A549 (cell line): ENCODE measurements around the gene DUOX1. TPM values are rescaled to one million over a fixed set of nuclear protein-coding genes. Genes with fewer than 3 reads are reported as not detected.

Experiments used
- ATAC-seq, 2 experiments: fragments of 200-7000 bp in 1 of 2; fragments of >200 bp in 1 of 2; cut with Nextera tagmentation in 1 of 2; cut with Tn5 transposase in 1 of 2; 3 replicates each; pipeline versions ENCODE4 v1.8.0 to v1.9.1; 2018 to 2020; ENCODE audit warnings: mild to moderate bottlenecking in 1 of 2, moderate library complexity in 1 of 2
- CTCF ChIA-PET: fragments of 300-600 bp; sonication (Branson Sonifier 250); formaldehyde crosslinking; extraction: SDS; loops from one replicate; lab custom pipeline; 2021; ENCODE audit warnings: antibody characterized with exemption, inconsistent platforms; lab: Yijun Ruan, JAX
- POLR2A ChIA-PET: fragments of 350-600 bp; formaldehyde crosslinking; extraction: SDS; loops from one replicate; lab custom pipeline; 2021; ENCODE audit warnings: antibody characterized with exemption, inconsistent platforms; lab: Yijun Ruan, JAX
- DNase-seq, 2 experiments: peaks; one replicate each; pipeline versions ENCODE4 v3.0.0 to v3.0.0-alpha.2; 2011 to 2016; ENCODE audit warnings: low read depth in 1 of 2, low spot score in 1 of 2
- FAIRE-seq: peaks from 2 replicates; lab custom pipeline; 2011; peaks lifted over from hg19 to GRCh38; lab: Jason Lieb, UNC
- H3K27ac ChIP-seq, 2 experiments: fragments of >200 bp; sonication (Bioruptor Twin); formaldehyde crosslinking; 3 replicates each; pipeline ENCODE4 v1.5.1; 2016 to 2017
- H3K4me1 ChIP-seq: fragments of >200 bp; sonication (Bioruptor Twin); formaldehyde crosslinking; 3 replicates; pipeline ENCODE4 v1.6.1; 2016
- H3K4me2 ChIP-seq: fragments of >200 bp; sonication (Bioruptor Twin); formaldehyde crosslinking; 3 replicates; pipeline ENCODE4 v1.6.1; 2016
- H3K4me3 ChIP-seq: fragments of >200 bp; sonication (Bioruptor Twin); formaldehyde crosslinking; 3 replicates; pipeline ENCODE4 v1.5.1; 2016
- H3K9me3 ChIP-seq: fragments of >200 bp; sonication (Bioruptor Twin); formaldehyde crosslinking; 3 replicates; pipeline ENCODE4 v1.6.1; 2016
- BHLHE40 ChIP-seq: IDR thresholded peaks from 2 replicates; pipeline ENCODE4 v1.6.1; 2012; ENCODE audit warnings: low read depth, low read length, inconsistent platforms
- CBX2 ChIP-seq: fragments of 200-600 bp; sonication (generic); IDR thresholded peaks from 2 replicates; pipeline ENCODE4 v1.6.1; 2016; ENCODE audit warnings: low read depth, mild to moderate bottlenecking, borderline replicate concordance
- FOSB ChIP-seq: fragments of 250-450 bp; sonication (Bioruptor Pico); IDR thresholded peaks from 2 replicates; pipeline ENCODE4 v1.5.0; 2020; ENCODE audit warnings: mild to moderate bottlenecking, moderate library complexity
- GATA3 ChIP-seq: IDR thresholded peaks from 2 replicates; pipeline ENCODE4 v1.6.1; 2012; ENCODE audit warnings: borderline replicate concordance
- HDAC2 ChIP-seq: fragments of 200-600 bp; sonication (generic); IDR thresholded peaks from 2 replicates; pipeline ENCODE4 v1.6.1; 2016
- HOXA7 ChIP-seq: fragments of 250-450 bp; sonication (Bioruptor Pico); IDR thresholded peaks from 2 replicates; pipeline ENCODE4 v1.5.0; 2020; ENCODE audit warnings: mild to moderate bottlenecking, moderate library complexity
- JUN ChIP-seq, 2 experiments: fragments of >200 bp; sonication (Bioruptor Twin); formaldehyde crosslinking; IDR thresholded peaks; 2 replicates in 1 of 2; 3 replicates in 1 of 2; pipeline ENCODE4 v1.6.1; 2016 to 2017
- KDM1A ChIP-seq: fragments of 200-600 bp; sonication (generic); IDR thresholded peaks from 2 replicates; pipeline ENCODE4 v1.6.1; 2016; ENCODE audit warnings: low read depth, mild to moderate bottlenecking
- KDM5A ChIP-seq: fragments of 200-600 bp; sonication (generic); IDR thresholded peaks from 2 replicates; pipeline ENCODE4 v1.6.1; 2016; ENCODE audit warnings: antibody characterized with exemption, mild to moderate bottlenecking
- MYC ChIP-seq: IDR thresholded peaks from 2 replicates; pipeline ENCODE4 v1.6.1; 2012; ENCODE audit warnings: mild to moderate bottlenecking, inconsistent platforms, low read length, improper control_type of control experiment, borderline replicate concordance
- NFE2L2 ChIP-seq: fragments of 150-350 bp; conservative IDR thresholded peaks from 2 replicates; pipeline ENCODE4 v1.6.1; 2014; ENCODE audit warnings: low read length
- NPAS2 ChIP-seq: fragments of 250-450 bp; sonication (Bioruptor Pico); IDR thresholded peaks from 2 replicates; pipeline ENCODE4 v1.8.0; 2022; ENCODE audit warnings: mild to moderate bottlenecking, moderate library complexity, borderline replicate concordance
- RAD21 ChIP-seq, 2 experiments: fragments of >200 bp in 1 of 2; sonication (Bioruptor Twin) in 1 of 2; formaldehyde crosslinking in 1 of 2; IDR thresholded peaks in 1 of 2; conservative IDR thresholded peaks in 1 of 2; 2 replicates in 1 of 2; 3 replicates in 1 of 2; pipeline ENCODE4 v1.6.1; 2012 to 2018; ENCODE audit warnings: inconsistent platforms in 1 of 2
- RFX5 ChIP-seq: fragments of 450-650 bp; IDR thresholded peaks from 2 replicates; pipeline ENCODE4 v1.7.1; 2014; ENCODE audit warnings: antibody characterized with exemption, mild to moderate bottlenecking, moderate library complexity
- SMC3 ChIP-seq: fragments of >200 bp; sonication (Bioruptor Twin); formaldehyde crosslinking; IDR thresholded peaks from 3 replicates; pipeline ENCODE4 v1.6.1; 2018; ENCODE audit warnings: inconsistent platforms
- TFCP2L1 ChIP-seq: fragments of 250-450 bp; sonication (Bioruptor Pico); IDR thresholded peaks from 2 replicates; pipeline ENCODE4 v1.5.0; 2021; ENCODE audit warnings: mild to moderate bottlenecking
- ZC3H11A ChIP-seq: fragments of 450-650 bp; IDR thresholded peaks from 2 replicates; pipeline ENCODE4 v1.6.1; 2014; ENCODE audit warnings: antibody characterized with exemption, mild to moderate bottlenecking
- ZFP36 ChIP-seq: fragments of 450-650 bp; IDR thresholded peaks from 2 replicates; pipeline ENCODE4 v1.6.1; 2014; ENCODE audit warnings: borderline replicate concordance; ENCODE audit not compliant: partially characterized antibody
- ZNF302 ChIP-seq: fragments of 250-450 bp; sonication (Bioruptor Pico); IDR thresholded peaks from 2 replicates; pipeline ENCODE4 v1.9.0; 2021; ENCODE audit warnings: inconsistent platforms, mild to moderate bottlenecking, moderate library complexity
- ZSCAN20 ChIP-seq: fragments of 250-450 bp; sonication (Bioruptor Pico); IDR thresholded peaks from 2 replicates; pipeline ENCODE4 v1.8.0; 2022; ENCODE audit warnings: mild to moderate bottlenecking, moderate library complexity
- WGBS: methylation state at CpG from one replicate; pipeline ENCODE4 v1.1.6; 2017; ENCODE audit errors: missing lambda C conversion rate; 5-methylcytosine and 5-hydroxymethylcytosine counted together
- polyA plus RNA-seq, 4 experiments: library from polyadenylated mRNA; depleted of rRNA in 3 of 4; stranded (reverse); fragments of >200 nt; fragmentation: RNase III in 1 of 4; extraction: RNeasy Plus Mini Kit Qiagen cat#74134 plus additional on column Dnase treatment in 1 of 4; gene quantifications; 2 replicates in 3 of 4; 3 replicates in 1 of 4; pipeline ENCODE4 v1.2.3, GENCODE V29; 2011 to 2017
- TF ChIP-seq, protein P1 (sequence below): IDR thresholded peaks from 2 replicates; pipeline ENCODE4 v1.6.1; 2012
- TF ChIP-seq, protein P2 (sequence below): fragments of 250-450 bp; sonication (Bioruptor Pico); IDR thresholded peaks from 2 replicates; pipeline ENCODE4 v1.5.0; 2020; ENCODE audit warnings: low read depth, mild to moderate bottlenecking, moderate library complexity
- TF ChIP-seq, protein P3 (sequence below): fragments of 200-600 bp; sonication (generic); IDR thresholded peaks from 2 replicates; pipeline ENCODE4 v1.6.1; 2016; ENCODE audit warnings: antibody characterized with exemption, mild to moderate bottlenecking, moderate library complexity
- TF ChIP-seq, protein P4 (sequence below): fragments of >200 bp; sonication (Bioruptor Twin); formaldehyde crosslinking; IDR thresholded peaks from 3 replicates; pipeline ENCODE4 v1.5.1; 2016

DUOX1 gene
- polyA plus RNA-seq, 2 of the 4 experiments (the other 2 are of a cell fraction): not detected

DNA sequence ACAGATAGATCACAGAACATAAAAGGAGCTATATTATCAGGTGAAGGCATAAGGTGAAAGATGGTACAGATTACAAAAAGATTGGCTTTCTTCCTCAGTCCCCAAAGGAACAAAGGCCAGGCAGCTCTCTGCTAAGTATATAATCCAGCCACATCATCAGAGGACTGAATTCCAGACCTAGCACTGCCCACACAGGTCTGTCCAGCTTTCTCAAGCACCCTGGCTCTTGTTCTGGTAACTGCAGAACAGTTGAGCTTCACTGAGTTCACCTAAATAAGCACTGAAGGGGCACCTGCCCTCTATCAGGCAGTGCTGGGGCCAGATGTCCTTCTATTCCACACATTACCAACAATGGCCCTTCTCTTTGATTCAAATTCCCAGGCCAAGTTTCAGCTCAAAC lies 6.4 kb upstream of the DUOX1 start:
- POLR2A ChIA-PET: no interaction called here
- DNase-seq (no peak), ATAC-seq (no peak), FAIRE-seq (no peak)
- Histone ChIP-seq H3K4me1 (peaks cover 13% of the 10 kb centered on the region), H3K4me3 (no peak overlapping the region), H3K27ac (no peak overlapping the region), H3K9me3 (no peaks in the 10 kb centered on the region), H3K4me2 (no peak overlapping the region)
- CTCF ChIA-PET: interaction anchor here (0.5 to 1.9 kb wide), 5 partner anchors 14 to 358 kb away, joined by 3 to 9 read pairs (median 4); no protein-coding TSS in a partner anchor
- no peak for TF ChIP-seq ZSCAN20 (CRISPR knock-in tag)
- no peak for TF ChIP-seq GATA3
- TF ChIP-seq ZC3H11A: no peak
- no peak for TF ChIP-seq ZNF302 (CRISPR knock-in tag)
- TF ChIP-seq RFX5: no peak
- TF ChIP-seq ZFP36: no peak
- TF ChIP-seq NFE2L2: no peak
- no peak for TF ChIP-seq KDM5A
- TF ChIP-seq, protein P1, sequence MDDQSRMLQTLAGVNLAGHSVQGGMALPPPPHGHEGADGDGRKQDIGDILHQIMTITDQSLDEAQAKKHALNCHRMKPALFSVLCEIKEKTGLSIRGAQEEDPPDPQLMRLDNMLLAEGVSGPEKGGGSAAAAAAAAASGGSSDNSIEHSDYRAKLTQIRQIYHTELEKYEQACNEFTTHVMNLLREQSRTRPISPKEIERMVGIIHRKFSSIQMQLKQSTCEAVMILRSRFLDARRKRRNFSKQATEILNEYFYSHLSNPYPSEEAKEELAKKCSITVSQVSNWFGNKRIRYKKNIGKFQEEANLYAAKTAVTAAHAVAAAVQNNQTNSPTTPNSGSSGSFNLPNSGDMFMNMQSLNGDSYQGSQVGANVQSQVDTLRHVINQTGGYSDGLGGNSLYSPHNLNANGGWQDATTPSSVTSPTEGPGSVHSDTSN: no peak
- TF ChIP-seq FOSB (CRISPR knock-in tag): no peak
- TF ChIP-seq MYC: no peak
- no peak for TF ChIP-seq KDM1A
- TF ChIP-seq, protein P2, sequence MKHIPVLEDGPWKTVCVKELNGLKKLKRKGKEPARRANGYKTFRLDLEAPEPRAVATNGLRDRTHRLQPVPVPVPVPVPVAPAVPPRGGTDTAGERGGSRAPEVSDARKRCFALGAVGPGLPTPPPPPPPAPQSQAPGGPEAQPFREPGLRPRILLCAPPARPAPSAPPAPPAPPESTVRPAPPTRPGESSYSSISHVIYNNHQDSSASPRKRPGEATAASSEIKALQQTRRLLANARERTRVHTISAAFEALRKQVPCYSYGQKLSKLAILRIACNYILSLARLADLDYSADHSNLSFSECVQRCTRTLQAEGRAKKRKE: no peak
- TF ChIP-seq HDAC2: no peak

DNA sequence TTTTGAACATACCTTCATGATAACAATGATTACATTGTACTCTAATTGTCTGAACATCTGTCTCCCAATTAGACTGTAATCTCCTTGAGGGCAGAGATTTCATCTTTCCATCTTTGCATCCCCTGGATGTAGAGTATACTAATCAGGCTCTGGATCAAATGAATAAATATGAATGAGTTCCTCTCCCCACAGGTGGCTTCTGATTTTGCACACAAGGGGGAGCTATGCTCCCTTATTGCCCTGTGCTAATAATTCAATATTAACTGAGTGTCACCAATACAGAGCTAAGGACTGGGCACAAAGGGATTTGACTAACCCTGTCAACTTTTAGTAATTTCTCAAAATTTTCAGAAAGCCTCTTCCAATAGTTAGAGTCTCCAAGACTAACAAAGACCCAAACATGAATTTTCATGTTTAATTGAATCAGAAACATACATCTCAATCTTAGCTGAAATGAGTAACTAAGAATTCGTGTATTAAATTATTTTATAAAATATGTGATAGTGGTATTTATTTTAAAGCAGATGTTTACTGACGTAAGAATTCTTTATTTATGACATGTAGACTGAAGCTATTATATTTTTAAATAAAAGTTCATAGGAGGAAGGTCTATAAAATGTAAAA lies 3.1 kb upstream of the DUOX1 start:
- WGBS: 13% methylated on average over 2 of the region's 2 CpGs
- ATAC-seq (peak in 1 of 2 experiments; percentile 73; a peak in 3 of 6 replicates), DNase-seq (peak in 1 of 2 experiments; percentile 17), FAIRE-seq (no peak)
- CTCF ChIA-PET: interaction anchor here (0.8 to 1.9 kb wide), 11 partner anchors 9 to 150 kb away, joined by 3 to 8 read pairs (median 5); partner anchors contain the start of genes DUOX2 and DUOXA2
- peaks cover 8% of the 10 kb centered on the region for H3K4me1 ChIP-seq
- no peak overlapping the region for H3K4me2 ChIP-seq
- TF ChIP-seq ZFP36 (no peak), SMC3 (0 out of 3 replicates have a peak, but pooled peaks have one; percentile 31), HOXA7 (CRISPR knock-in tag) (no peak), MYC (no peak), JUN (IDR thresholded peaks at IDR 0.05) (no peak), TFCP2L1 (CRISPR knock-in tag) (no peak), BHLHE40 (no peak), NPAS2 (no peak), RAD21 (conservative IDR thresholded peaks at IDR 0.05 in 1 of 2, IDR thresholded peaks at IDR 0.05 in 1 of 2) (peak; percentile 30 to 47; a peak in 3 of 5 replicates), CBX2 (no peak)
- TF ChIP-seq, protein P3, sequence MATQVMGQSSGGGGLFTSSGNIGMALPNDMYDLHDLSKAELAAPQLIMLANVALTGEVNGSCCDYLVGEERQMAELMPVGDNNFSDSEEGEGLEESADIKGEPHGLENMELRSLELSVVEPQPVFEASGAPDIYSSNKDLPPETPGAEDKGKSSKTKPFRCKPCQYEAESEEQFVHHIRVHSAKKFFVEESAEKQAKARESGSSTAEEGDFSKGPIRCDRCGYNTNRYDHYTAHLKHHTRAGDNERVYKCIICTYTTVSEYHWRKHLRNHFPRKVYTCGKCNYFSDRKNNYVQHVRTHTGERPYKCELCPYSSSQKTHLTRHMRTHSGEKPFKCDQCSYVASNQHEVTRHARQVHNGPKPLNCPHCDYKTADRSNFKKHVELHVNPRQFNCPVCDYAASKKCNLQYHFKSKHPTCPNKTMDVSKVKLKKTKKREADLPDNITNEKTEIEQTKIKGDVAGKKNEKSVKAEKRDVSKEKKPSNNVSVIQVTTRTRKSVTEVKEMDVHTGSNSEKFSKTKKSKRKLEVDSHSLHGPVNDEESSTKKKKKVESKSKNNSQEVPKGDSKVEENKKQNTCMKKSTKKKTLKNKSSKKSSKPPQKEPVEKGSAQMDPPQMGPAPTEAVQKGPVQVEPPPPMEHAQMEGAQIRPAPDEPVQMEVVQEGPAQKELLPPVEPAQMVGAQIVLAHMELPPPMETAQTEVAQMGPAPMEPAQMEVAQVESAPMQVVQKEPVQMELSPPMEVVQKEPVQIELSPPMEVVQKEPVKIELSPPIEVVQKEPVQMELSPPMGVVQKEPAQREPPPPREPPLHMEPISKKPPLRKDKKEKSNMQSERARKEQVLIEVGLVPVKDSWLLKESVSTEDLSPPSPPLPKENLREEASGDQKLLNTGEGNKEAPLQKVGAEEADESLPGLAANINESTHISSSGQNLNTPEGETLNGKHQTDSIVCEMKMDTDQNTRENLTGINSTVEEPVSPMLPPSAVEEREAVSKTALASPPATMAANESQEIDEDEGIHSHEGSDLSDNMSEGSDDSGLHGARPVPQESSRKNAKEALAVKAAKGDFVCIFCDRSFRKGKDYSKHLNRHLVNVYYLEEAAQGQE: no peak
- TF ChIP-seq, protein P1: no peak
- TF ChIP-seq, protein P4, sequence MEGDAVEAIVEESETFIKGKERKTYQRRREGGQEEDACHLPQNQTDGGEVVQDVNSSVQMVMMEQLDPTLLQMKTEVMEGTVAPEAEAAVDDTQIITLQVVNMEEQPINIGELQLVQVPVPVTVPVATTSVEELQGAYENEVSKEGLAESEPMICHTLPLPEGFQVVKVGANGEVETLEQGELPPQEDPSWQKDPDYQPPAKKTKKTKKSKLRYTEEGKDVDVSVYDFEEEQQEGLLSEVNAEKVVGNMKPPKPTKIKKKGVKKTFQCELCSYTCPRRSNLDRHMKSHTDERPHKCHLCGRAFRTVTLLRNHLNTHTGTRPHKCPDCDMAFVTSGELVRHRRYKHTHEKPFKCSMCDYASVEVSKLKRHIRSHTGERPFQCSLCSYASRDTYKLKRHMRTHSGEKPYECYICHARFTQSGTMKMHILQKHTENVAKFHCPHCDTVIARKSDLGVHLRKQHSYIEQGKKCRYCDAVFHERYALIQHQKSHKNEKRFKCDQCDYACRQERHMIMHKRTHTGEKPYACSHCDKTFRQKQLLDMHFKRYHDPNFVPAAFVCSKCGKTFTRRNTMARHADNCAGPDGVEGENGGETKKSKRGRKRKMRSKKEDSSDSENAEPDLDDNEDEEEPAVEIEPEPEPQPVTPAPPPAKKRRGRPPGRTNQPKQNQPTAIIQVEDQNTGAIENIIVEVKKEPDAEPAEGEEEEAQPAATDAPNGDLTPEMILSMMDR: peak; percentile 53
- no peak overlapping the region for H3K4me3 ChIP-seq
- H3K27ac ChIP-seq: no peak overlapping the region
- no peaks in the 10 kb centered on the region for H3K9me3 ChIP-seq
- POLR2A ChIA-PET: no interaction called here
